T-helper 1 cell treated with Interleukin-12 subunit alpha and Interleukin-12 subunit beta and Interleukin-4 antibody, amounts not matched to agents 30 μg/mL and 1 μg/mL, for 36 hours (primary cell): ENCODE data around the gene TEX22.

Experiments used
- H3K27ac Mint-ChIP-seq: one replicate; pipeline ENCODE4 v1.8.0; 2021; ENCODE audit warnings: mild to moderate bottlenecking, mixed read lengths
- H3K27me3 Mint-ChIP-seq: one replicate; pipeline ENCODE4 v1.8.0; 2021; ENCODE audit warnings: low read depth, mixed read lengths
- H3K36me3 Mint-ChIP-seq: one replicate; pipeline ENCODE4 v1.8.0; 2021; ENCODE audit warnings: low read depth, mixed read lengths
- H3K4me1 Mint-ChIP-seq: one replicate; pipeline ENCODE4 v1.8.0; 2021; ENCODE audit warnings: low read depth, mixed read lengths
- H3K4me3 Mint-ChIP-seq: one replicate; pipeline ENCODE4 v1.8.0; 2021; ENCODE audit warnings: mild to moderate bottlenecking, moderate library complexity, mixed read lengths
- H3K9me3 Mint-ChIP-seq: one replicate; pipeline ENCODE4 v1.8.0; 2021; ENCODE audit warnings: mixed read lengths

Gene TEX22

GRCh38 chr14:105394714-105395537 lies 3.4 kb upstream of the TEX22 start:
- Mint-ChIP-seq H3K4me1 (peaks cover 12% of the 10 kb centered on the region), H3K9me3 (no peaks in the 10 kb centered on the region), H3K27ac (no peak overlapping the region), H3K4me3 (no peak overlapping the region), H3K27me3 (no peaks in the 10 kb centered on the region), H3K36me3 (peaks cover 2% of the 10 kb centered on the region)

GRCh38 chr14:105395538-105395854 lies 2.8 kb upstream of the TEX22 start:
- Mint-ChIP-seq H3K9me3 (no peaks in the 10 kb centered on the region), H3K27me3 (no peaks in the 10 kb centered on the region), H3K27ac (no peak overlapping the region), H3K4me3 (no peak overlapping the region), H3K4me1 (peaks cover 12% of the 10 kb centered on the region), H3K36me3 (peaks cover 6% of the 10 kb centered on the region)

GRCh38 chr14:105397350-105397931 lies 897 bp upstream of the TEX22 start:
- H3K27me3 Mint-ChIP-seq, result no peaks in the 10 kb centered on the region
- H3K27ac Mint-ChIP-seq, result peak overlapping the region; percentile 82
- peaks cover 13% of the 10 kb centered on the region for H3K4me1 Mint-ChIP-seq
- peaks cover 17% of the 10 kb centered on the region for H3K36me3 Mint-ChIP-seq
- H3K9me3 Mint-ChIP-seq, result no peaks in the 10 kb centered on the region
- H3K4me3 Mint-ChIP-seq, result peak overlapping the region; percentile 65

- Mint-ChIP-seq H3K27me3 (no peaks in the 10 kb centered on the region), H3K4me3 (peak overlapping the region; percentile 92), H3K4me1 (peaks cover 14% of the 10 kb centered on the region), H3K9me3 (no peaks in the 10 kb centered on the region), H3K27ac (peak overlapping the region; percentile 89), H3K36me3 (peaks cover 17% of the 10 kb centered on the region)
These were observed 558 bp downstream of the TEX22 start for GRCh38 chr14:105398726-105399465.

- Mint-ChIP-seq H3K36me3 (peaks cover 17% of the 10 kb centered on the region), H3K27me3 (no peaks in the 10 kb centered on the region), H3K4me3 (peak overlapping the region; percentile 92), H3K9me3 (no peaks in the 10 kb centered on the region), H3K4me1 (peaks cover 20% of the 10 kb centered on the region), H3K27ac (peak overlapping the region; percentile 20)
These were observed 1.1 kb downstream of the TEX22 start for GRCh38 chr14:105399466-105399775.

GRCh38 chr14:105400016-105400415 lies 1.7 kb downstream of the TEX22 start:
- Mint-ChIP-seq H3K9me3 (no peaks in the 10 kb centered on the region), H3K27me3 (no peaks in the 10 kb centered on the region), H3K27ac (no peak overlapping the region), H3K4me3 (peak overlapping the region; percentile 92), H3K4me1 (peaks cover 26% of the 10 kb centered on the region), H3K36me3 (peaks cover 20% of the 10 kb centered on the region)

GRCh38 chr14:105401699-105402098 lies 3.4 kb downstream of the TEX22 start:
- Mint-ChIP-seq H3K4me3 (no peak overlapping the region), H3K36me3 (peaks cover 24% of the 10 kb centered on the region), H3K9me3 (no peaks in the 10 kb centered on the region), H3K27me3 (peaks cover 4% of the 10 kb centered on the region), H3K27ac (no peak overlapping the region), H3K4me1 (peaks cover 28% of the 10 kb centered on the region)

GRCh38 chr14:105408592-105408991 lies 10.3 kb downstream of the TEX22 start:
- Mint-ChIP-seq H3K4me1 (peaks cover 19% of the 10 kb centered on the region), H3K36me3 (peaks cover 12% of the 10 kb centered on the region), H3K27ac (no peak overlapping the region), H3K9me3 (no peaks in the 10 kb centered on the region), H3K4me3 (no peak overlapping the region), H3K27me3 (peaks cover 26% of the 10 kb centered on the region)

- peaks cover 15% of the 10 kb centered on the region for H3K4me1 Mint-ChIP-seq
- H3K27me3 Mint-ChIP-seq, result peaks cover 30% of the 10 kb centered on the region
- no peak overlapping the region for H3K27ac Mint-ChIP-seq
- no peak overlapping the region for H3K4me3 Mint-ChIP-seq
- H3K36me3 Mint-ChIP-seq, result peaks cover 12% of the 10 kb centered on the region
- H3K9me3 Mint-ChIP-seq, result no peaks in the 10 kb centered on the region
These were observed 11.0 kb downstream of the TEX22 start for GRCh38 chr14:105409364-105409763.

GRCh38 chr14:105410642-105411016 lies 12.3 kb downstream of the TEX22 start:
- no peak overlapping the region for H3K4me3 Mint-ChIP-seq
- peaks cover 30% of the 10 kb centered on the region for H3K27me3 Mint-ChIP-seq
- H3K4me1 Mint-ChIP-seq, result peaks cover 7% of the 10 kb centered on the region
- peaks cover 6% of the 10 kb centered on the region for H3K36me3 Mint-ChIP-seq
- no peaks in the 10 kb centered on the region for H3K9me3 Mint-ChIP-seq
- no peak overlapping the region for H3K27ac Mint-ChIP-seq

- Mint-ChIP-seq H3K27me3 (peaks cover 26% of the 10 kb centered on the region), H3K4me1 (peaks cover 7% of the 10 kb centered on the region), H3K36me3 (peaks cover 5% of the 10 kb centered on the region), H3K4me3 (no peak overlapping the region), H3K27ac (no peak overlapping the region), H3K9me3 (no peaks in the 10 kb centered on the region)
These were observed 12.9 kb downstream of the TEX22 start for GRCh38 chr14:105411017-105411941.

GRCh38 chr14:105411985-105412770 lies 13.8 kb downstream of the TEX22 start:
- H3K9me3 Mint-ChIP-seq, result no peaks in the 10 kb centered on the region
- H3K4me3 Mint-ChIP-seq, result no peak overlapping the region
- peaks cover 26% of the 10 kb centered on the region for H3K27me3 Mint-ChIP-seq
- peaks cover 5% of the 10 kb centered on the region for H3K36me3 Mint-ChIP-seq
- no peak overlapping the region for H3K27ac Mint-ChIP-seq
- peaks cover 7% of the 10 kb centered on the region for H3K4me1 Mint-ChIP-seq

- Mint-ChIP-seq H3K27me3 (peaks cover 26% of the 10 kb centered on the region), H3K4me3 (peak overlapping the region; percentile 34), H3K36me3 (peaks cover 5% of the 10 kb centered on the region), H3K9me3 (no peaks in the 10 kb centered on the region), H3K4me1 (peaks cover 7% of the 10 kb centered on the region), H3K27ac (no peak overlapping the region)
These were observed 14.6 kb downstream of the TEX22 start for GRCh38 chr14:105412771-105413543.
